Left kidney (tissue), 1 donor: ENCODE measurements around the gene EGFL6. TPM values are rescaled to one million over a fixed set of nuclear protein-coding genes. Genes with fewer than 3 reads are reported as not detected.

ENCODE experiments used
- polyA plus RNA-seq: library from polyadenylated mRNA; unstranded; fragments of 120-200 nt; gene quantifications from one replicate; pipeline ENCODE4 v1.2.1, GENCODE V29; 2013; ENCODE audit not compliant: insufficient read length

The EGFL6 gene
- polyA plus RNA-seq, 1 donor, result 23.1 TPM

Other genes starting within 250 kb of the EGFL6 start
- not detected for gene ATXN3L, start 249.5 kb upstream of the EGFL6 start, polyA plus RNA-seq
- gene TCEANC, start 83.5 kb downstream of the EGFL6 start, polyA plus RNA-seq, result 6.9 TPM
- gene RAB9A, start 119.5 kb downstream of the EGFL6 start, polyA plus RNA-seq, result 23.9 TPM
- 22.7 TPM for gene TRAPPC2, start 165.0 kb downstream of the EGFL6 start, polyA plus RNA-seq
- 62.9 TPM for gene OFD1, start 165.1 kb downstream of the EGFL6 start, polyA plus RNA-seq
- gene GPM6B, start 247.5 kb downstream of the EGFL6 start, polyA plus RNA-seq, result 21.5 TPM